Astrocyte (in vitro differentiated cells and primary cell): ENCODE measurements around the gene PPIE.
"Not testable (repeated sequence)": the region's sequence is repeated elsewhere in the genome, so short reads cannot be mapped to it uniquely, and the experiment has no call there.

Source experiments
- EZH2 ChIP-seq: IDR thresholded peaks from 2 replicates; pipeline ENCODE4 v1.6.1; 2012; ENCODE audit warnings: mild to moderate bottlenecking, low read length, inconsistent platforms; ENCODE audit not compliant: insufficient read depth
- TF ChIP-seq, protein P1 (sequence below): IDR thresholded peaks from 2 replicates; pipeline ENCODE4 v1.5.1; 2011; ENCODE audit warnings: low read depth, mild to moderate bottlenecking, inconsistent platforms, low read length, moderate library complexity; ENCODE audit not compliant: insufficient read depth

DNA sequence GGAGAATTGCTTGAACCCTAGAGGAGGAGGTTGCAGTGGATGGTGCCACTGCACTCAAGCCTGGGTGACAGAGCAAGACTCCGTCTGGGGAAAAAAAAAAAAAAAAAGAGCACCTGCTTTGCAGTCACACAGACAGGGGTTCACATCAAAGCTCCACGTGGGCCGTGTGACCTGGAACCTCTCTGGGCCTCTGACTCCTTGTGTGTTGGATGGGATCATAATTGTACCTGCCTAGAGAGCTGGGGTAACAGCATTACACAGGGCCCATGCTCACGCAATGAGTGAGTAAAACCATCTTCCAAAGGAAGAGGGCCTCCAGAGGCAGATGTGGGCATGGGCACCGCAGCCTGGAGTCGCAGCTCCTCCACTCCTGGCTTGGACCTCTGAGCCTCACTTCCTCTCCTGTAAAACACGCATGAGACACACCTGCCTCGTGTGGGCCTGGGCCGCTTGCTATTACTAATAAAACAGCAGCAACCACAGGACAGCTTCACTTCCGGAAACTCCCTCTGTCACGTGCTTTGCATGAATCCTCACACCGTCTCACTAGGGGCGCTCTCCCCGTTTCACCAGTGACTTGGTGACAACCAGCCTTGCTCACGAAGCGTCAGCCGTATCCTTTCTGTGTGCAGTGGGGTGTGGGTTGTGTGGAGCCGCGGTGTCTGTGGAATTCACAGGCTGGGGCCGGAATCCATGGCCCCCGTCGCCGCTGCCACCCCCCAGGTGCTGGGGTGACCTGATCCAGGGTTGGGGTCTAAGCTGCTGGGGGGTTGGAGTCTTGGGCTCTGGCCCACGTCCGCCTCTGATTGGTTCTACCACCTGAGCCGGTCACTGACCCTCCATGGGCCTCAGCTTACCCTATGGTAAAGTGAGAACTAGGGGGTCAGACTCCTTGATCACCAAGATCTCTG, 60.4 kb downstream of the PPIE start:
- TF ChIP-seq EZH2 = not testable (repeated sequence)
- TF ChIP-seq, protein P1, sequence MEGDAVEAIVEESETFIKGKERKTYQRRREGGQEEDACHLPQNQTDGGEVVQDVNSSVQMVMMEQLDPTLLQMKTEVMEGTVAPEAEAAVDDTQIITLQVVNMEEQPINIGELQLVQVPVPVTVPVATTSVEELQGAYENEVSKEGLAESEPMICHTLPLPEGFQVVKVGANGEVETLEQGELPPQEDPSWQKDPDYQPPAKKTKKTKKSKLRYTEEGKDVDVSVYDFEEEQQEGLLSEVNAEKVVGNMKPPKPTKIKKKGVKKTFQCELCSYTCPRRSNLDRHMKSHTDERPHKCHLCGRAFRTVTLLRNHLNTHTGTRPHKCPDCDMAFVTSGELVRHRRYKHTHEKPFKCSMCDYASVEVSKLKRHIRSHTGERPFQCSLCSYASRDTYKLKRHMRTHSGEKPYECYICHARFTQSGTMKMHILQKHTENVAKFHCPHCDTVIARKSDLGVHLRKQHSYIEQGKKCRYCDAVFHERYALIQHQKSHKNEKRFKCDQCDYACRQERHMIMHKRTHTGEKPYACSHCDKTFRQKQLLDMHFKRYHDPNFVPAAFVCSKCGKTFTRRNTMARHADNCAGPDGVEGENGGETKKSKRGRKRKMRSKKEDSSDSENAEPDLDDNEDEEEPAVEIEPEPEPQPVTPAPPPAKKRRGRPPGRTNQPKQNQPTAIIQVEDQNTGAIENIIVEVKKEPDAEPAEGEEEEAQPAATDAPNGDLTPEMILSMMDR = not testable (repeated sequence)
